OCI-LY7 (cell line): ENCODE results near the gene HAS3.

Experiments
- CTCF ChIP-seq: fragments of 200-600 bp; sonication (generic); conservative IDR thresholded peaks from 2 replicates; pipeline ENCODE4 v1.5.1; 2014; ENCODE audit warnings: mild to moderate bottlenecking, antibody characterized with exemption, low read length, moderate library complexity, mixed read lengths
- EZH2phosphoT487 ChIP-seq: fragments of 200-600 bp; sonication (generic); IDR thresholded peaks from 2 replicates; pipeline ENCODE4 v1.6.1; 2018; ENCODE audit warnings: low read depth, borderline replicate concordance, mild to moderate bottlenecking, mixed run types, antibody characterized with exemption, low read length, moderate library complexity, mixed read lengths

GRCh38 chr16:69130461-69130860, 25.0 kb downstream of the HAS3 start:
- TF ChIP-seq CTCF (no peak), EZH2phosphoT487 (no peak)
